Liver (tissue), 9 donors: Measurements from ENCODE around the gene CT47C1. TPM values are rescaled to one million over a fixed set of nuclear protein-coding genes. Genes with fewer than 3 reads are reported as not detected.

Source experiments
- DNase-seq: peaks from one replicate; pipeline ENCODE4 v3.0.0-alpha.2; 2017; ENCODE audit warnings: low spot score
- H3K27ac ChIP-seq, 2 donors: one replicate each; pipeline ENCODE4 v1.7.0; 2013; ENCODE audit warnings: inconsistent platforms in 2 of 2, low read length in 2 of 2, control low read depth in 1 of 2, low read depth in 1 of 2, mild to moderate bottlenecking in 1 of 2
- H3K27me3 ChIP-seq, 4 donors: one replicate each; pipeline versions ENCODE4 v1.6.1 to v1.7.0; 2013; ENCODE audit warnings: low read length in 3 of 4, inconsistent platforms in 1 of 4, mild to moderate bottlenecking in 1 of 4, moderate library complexity in 1 of 4; ENCODE audit not compliant: control insufficient read depth in 4 of 4, insufficient read depth in 4 of 4
- H3K36me3 ChIP-seq, 4 donors: one replicate each; pipeline versions ENCODE4 v1.6.1 to v1.7.0; 2013; ENCODE audit warnings: low read length in 3 of 4, mild to moderate bottlenecking in 3 of 4, low read depth in 1 of 4, moderate library complexity in 1 of 4; ENCODE audit not compliant: control insufficient read depth in 4 of 4, insufficient read depth in 3 of 4
- H3K4me1 ChIP-seq, 4 donors: one replicate each; pipeline versions ENCODE4 v1.6.1 to v1.7.0; 2013; ENCODE audit warnings: low read length in 3 of 4, mild to moderate bottlenecking in 3 of 4, moderate library complexity in 1 of 4; ENCODE audit not compliant: control insufficient read depth in 4 of 4, insufficient read depth in 4 of 4
- H3K4me3 ChIP-seq, 3 donors: one replicate each; pipeline versions ENCODE4 v1.6.1 to v1.7.0; 2013; ENCODE audit warnings: low read length in 3 of 3, control low read depth in 1 of 3, low read depth in 1 of 3, mild to moderate bottlenecking in 1 of 3
- H3K9ac ChIP-seq, 2 donors: one replicate each; pipeline ENCODE4 v1.7.0; 2013; ENCODE audit warnings: low read length in 2 of 2, mild to moderate bottlenecking in 2 of 2, moderate library complexity in 2 of 2, control low read depth in 1 of 2, low read depth in 1 of 2
- H3K9me3 ChIP-seq, 4 donors: one replicate each; pipeline versions ENCODE4 v1.6.1 to v1.7.0; 2013; ENCODE audit warnings: low read length in 3 of 4; ENCODE audit not compliant: control insufficient read depth in 4 of 4
- FOXA2 ChIP-seq: IDR thresholded peaks from 2 replicates; pipeline ENCODE4 v1.6.1; 2016; ENCODE audit warnings: antibody characterized with exemption
- GABPA ChIP-seq, 2 donors: IDR thresholded peaks in 1 of 2; conservative IDR thresholded peaks in 1 of 2; 2 replicates each; pipeline ENCODE4 v1.6.1; 2016; ENCODE audit warnings: antibody characterized with exemption in 2 of 2, mild to moderate bottlenecking in 1 of 2, moderate library complexity in 1 of 2
- HNF4A ChIP-seq, 2 donors: conservative IDR thresholded peaks; 2 replicates each; pipeline ENCODE4 v1.6.1; 2016; ENCODE audit warnings: antibody characterized with exemption in 2 of 2, mild to moderate bottlenecking in 2 of 2
- RXRA ChIP-seq, 2 donors: IDR thresholded peaks; 2 replicates each; pipeline ENCODE4 v1.6.1; 2017 to 2018; ENCODE audit warnings: antibody characterized with exemption in 2 of 2, mild to moderate bottlenecking in 1 of 2
- SP1 ChIP-seq: IDR thresholded peaks from 2 replicates; pipeline ENCODE4 v1.6.1; 2018; ENCODE audit warnings: antibody characterized with exemption, mild to moderate bottlenecking
- TAF1 ChIP-seq: conservative IDR thresholded peaks from 2 replicates; pipeline ENCODE4 v1.6.1; 2016; ENCODE audit warnings: antibody characterized with exemption, mild to moderate bottlenecking
- polyA plus RNA-seq, 2 donors: library from polyadenylated mRNA; stranded (reverse) in 1 of 2; unstranded in 1 of 2; fragments of 200-250 nt in 1 of 2; fragments of >200 nt in 1 of 2; fragmentation: Nextera tagmentation in 1 of 2; extraction: Ambion mirVana in 1 of 2; gene quantifications; one replicate each; pipeline versions ENCODE4 v1.2.1 to v1.2.3, GENCODE V29; 2013 to 2015
- total RNA-seq, 2 donors: library from RNA; depleted of rRNA; stranded (reverse); fragments of >200 nt; gene quantifications; one replicate each; pipeline ENCODE4 v1.2.3, GENCODE V29; 2014
- TF ChIP-seq, protein P1 (sequence below): IDR thresholded peaks from 2 replicates; pipeline ENCODE4 v1.6.1; 2016; ENCODE audit warnings: antibody characterized with exemption, mild to moderate bottlenecking
- TF ChIP-seq, protein P2 (sequence below): fragments of 150-350 bp; IDR thresholded peaks from 2 replicates; pipeline ENCODE4 v1.5.1; 2017; ENCODE audit warnings: improper control_type of control experiment, low read depth, low read length; ENCODE audit not compliant: missing input control
- TF ChIP-seq, protein P3 (sequence below): IDR thresholded peaks from 2 replicates; pipeline ENCODE4 v1.6.1; 2016; ENCODE audit warnings: antibody characterized with exemption
- TF ChIP-seq, protein P4 (sequence below): IDR thresholded peaks from 2 replicates; pipeline ENCODE4 v1.6.1; 2016; ENCODE audit warnings: antibody characterized with exemption
- donor health status: healthy.
- donor health status: healthy.
- donor health status: healthy.
- donor health status: healthy.
- donor health status: healthy.

CT47C1 gene
- total and polyA plus RNA-seq, 4 donors: not detected

DNA sequence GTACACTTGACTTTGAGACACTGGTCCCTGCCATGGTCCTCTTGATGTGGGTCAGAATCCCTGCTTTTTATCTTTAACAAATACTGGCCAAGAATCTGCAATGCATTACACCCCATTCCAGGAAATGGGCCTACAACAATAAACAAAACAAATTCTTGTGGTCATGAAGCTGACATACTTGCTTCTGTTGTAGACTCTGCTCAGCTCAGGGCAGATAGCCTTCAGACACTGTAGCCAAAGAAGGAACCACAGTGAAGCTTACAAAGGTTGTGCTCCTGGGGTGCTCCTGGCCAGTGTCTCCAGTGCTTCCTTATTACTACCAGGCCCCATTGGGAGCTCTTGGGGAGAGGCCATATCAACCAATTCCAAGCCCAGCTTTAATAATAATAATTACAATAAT, 33.0 kb downstream of the CT47C1 start:
- no peak for DNase-seq
- H3K9me3 ChIP-seq: no peaks in the 10 kb centered on the region
- no peak overlapping the region for H3K9ac ChIP-seq
- H3K4me3 ChIP-seq: no peak overlapping the region
- H3K36me3 ChIP-seq: no peaks in the 10 kb centered on the region
- TF ChIP-seq SP1 (no peak), TAF1 (no peak), HNF4A (conservative IDR thresholded peaks at IDR 0.05) (no peak)
- TF ChIP-seq, protein P1, sequence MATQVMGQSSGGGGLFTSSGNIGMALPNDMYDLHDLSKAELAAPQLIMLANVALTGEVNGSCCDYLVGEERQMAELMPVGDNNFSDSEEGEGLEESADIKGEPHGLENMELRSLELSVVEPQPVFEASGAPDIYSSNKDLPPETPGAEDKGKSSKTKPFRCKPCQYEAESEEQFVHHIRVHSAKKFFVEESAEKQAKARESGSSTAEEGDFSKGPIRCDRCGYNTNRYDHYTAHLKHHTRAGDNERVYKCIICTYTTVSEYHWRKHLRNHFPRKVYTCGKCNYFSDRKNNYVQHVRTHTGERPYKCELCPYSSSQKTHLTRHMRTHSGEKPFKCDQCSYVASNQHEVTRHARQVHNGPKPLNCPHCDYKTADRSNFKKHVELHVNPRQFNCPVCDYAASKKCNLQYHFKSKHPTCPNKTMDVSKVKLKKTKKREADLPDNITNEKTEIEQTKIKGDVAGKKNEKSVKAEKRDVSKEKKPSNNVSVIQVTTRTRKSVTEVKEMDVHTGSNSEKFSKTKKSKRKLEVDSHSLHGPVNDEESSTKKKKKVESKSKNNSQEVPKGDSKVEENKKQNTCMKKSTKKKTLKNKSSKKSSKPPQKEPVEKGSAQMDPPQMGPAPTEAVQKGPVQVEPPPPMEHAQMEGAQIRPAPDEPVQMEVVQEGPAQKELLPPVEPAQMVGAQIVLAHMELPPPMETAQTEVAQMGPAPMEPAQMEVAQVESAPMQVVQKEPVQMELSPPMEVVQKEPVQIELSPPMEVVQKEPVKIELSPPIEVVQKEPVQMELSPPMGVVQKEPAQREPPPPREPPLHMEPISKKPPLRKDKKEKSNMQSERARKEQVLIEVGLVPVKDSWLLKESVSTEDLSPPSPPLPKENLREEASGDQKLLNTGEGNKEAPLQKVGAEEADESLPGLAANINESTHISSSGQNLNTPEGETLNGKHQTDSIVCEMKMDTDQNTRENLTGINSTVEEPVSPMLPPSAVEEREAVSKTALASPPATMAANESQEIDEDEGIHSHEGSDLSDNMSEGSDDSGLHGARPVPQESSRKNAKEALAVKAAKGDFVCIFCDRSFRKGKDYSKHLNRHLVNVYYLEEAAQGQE: no peak
- TF ChIP-seq, protein P2, sequence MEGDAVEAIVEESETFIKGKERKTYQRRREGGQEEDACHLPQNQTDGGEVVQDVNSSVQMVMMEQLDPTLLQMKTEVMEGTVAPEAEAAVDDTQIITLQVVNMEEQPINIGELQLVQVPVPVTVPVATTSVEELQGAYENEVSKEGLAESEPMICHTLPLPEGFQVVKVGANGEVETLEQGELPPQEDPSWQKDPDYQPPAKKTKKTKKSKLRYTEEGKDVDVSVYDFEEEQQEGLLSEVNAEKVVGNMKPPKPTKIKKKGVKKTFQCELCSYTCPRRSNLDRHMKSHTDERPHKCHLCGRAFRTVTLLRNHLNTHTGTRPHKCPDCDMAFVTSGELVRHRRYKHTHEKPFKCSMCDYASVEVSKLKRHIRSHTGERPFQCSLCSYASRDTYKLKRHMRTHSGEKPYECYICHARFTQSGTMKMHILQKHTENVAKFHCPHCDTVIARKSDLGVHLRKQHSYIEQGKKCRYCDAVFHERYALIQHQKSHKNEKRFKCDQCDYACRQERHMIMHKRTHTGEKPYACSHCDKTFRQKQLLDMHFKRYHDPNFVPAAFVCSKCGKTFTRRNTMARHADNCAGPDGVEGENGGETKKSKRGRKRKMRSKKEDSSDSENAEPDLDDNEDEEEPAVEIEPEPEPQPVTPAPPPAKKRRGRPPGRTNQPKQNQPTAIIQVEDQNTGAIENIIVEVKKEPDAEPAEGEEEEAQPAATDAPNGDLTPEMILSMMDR: no peak
- H3K27me3 ChIP-seq: peaks cover 0 to 4% (median 0%) of the 10 kb centered on the region in 4 donors
- no peaks in the 10 kb centered on the region for H3K4me1 ChIP-seq
- H3K27ac ChIP-seq: no peak overlapping the region

DNA sequence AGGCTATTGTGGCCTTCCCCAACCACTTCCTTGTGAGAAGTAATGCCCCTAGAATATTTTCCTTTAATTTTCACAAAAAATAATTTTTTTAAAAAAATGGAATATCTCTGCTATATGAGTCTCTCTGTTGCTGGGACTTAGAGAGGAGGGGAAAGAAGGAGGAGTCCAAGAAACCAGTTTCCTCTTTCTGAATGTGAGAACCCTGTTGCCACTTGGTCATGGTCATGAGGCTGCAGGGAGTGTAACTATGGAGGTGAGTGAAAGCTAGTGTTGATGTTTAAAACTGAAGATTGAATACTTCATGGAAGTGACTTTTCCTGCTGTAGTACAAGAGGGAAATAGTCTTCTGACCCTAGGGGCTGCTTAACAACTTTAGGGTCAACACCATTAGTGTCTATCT, 34.4 kb downstream of the CT47C1 start:
- TF ChIP-seq, protein P3, sequence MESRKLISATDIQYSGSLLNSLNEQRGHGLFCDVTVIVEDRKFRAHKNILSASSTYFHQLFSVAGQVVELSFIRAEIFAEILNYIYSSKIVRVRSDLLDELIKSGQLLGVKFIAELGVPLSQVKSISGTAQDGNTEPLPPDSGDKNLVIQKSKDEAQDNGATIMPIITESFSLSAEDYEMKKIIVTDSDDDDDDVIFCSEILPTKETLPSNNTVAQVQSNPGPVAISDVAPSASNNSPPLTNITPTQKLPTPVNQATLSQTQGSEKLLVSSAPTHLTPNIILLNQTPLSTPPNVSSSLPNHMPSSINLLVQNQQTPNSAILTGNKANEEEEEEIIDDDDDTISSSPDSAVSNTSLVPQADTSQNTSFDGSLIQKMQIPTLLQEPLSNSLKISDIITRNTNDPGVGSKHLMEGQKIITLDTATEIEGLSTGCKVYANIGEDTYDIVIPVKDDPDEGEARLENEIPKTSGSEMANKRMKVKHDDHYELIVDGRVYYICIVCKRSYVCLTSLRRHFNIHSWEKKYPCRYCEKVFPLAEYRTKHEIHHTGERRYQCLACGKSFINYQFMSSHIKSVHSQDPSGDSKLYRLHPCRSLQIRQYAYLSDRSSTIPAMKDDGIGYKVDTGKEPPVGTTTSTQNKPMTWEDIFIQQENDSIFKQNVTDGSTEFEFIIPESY: no peak
- TF ChIP-seq FOXA2: no peak
- no peak for TF ChIP-seq GABPA (IDR thresholded peaks at IDR 0.05 in 1 of 2, conservative IDR thresholded peaks at IDR 0.05 in 1 of 2)
- TF ChIP-seq, protein P1: no peak
- TF ChIP-seq, protein P4, sequence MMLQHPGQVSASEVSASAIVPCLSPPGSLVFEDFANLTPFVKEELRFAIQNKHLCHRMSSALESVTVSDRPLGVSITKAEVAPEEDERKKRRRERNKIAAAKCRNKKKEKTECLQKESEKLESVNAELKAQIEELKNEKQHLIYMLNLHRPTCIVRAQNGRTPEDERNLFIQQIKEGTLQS: no peak
- TF ChIP-seq RXRA (IDR thresholded peaks at IDR 0.05): no peak
- H3K27ac ChIP-seq: no peak overlapping the region
- H3K9ac ChIP-seq: no peak overlapping the region
- H3K27me3 ChIP-seq: peaks cover 0 to 4% (median 0%) of the 10 kb centered on the region in 4 donors
- no peaks in the 10 kb centered on the region for H3K4me1 ChIP-seq
- DNase-seq: no peak
- no peaks in the 10 kb centered on the region for H3K36me3 ChIP-seq
- no peak overlapping the region for H3K4me3 ChIP-seq
- no peaks in the 10 kb centered on the region for H3K9me3 ChIP-seq
